ENCODE results near the gene PPFIA2. TPM values are rescaled to one million over a fixed set of nuclear protein-coding genes. Genes with fewer than 3 reads are reported as not detected.

PPFIA2 gene
- total RNA-seq, 1 experiment from 2014 or later, result not detected

GRCh38 chr12:81633127-81633526 lies 126.0 kb downstream of the PPFIA2 start:
- intact Hi-C loops (cut with micrococcal nuclease; ENCODE audit: unreplicated experiment), result no loop called here
- no peak overlapping the region for H3K4me3 ChIP-seq (ENCODE audit: low read depth in 2 of 2, low read length in 2 of 2)
- TF ChIP-seq POLR2AphosphoS5 (IDR thresholded peaks at IDR 0.05; ENCODE audit: low read depth, low read length) (no peak), SIN3A (IDR thresholded peaks at IDR 0.05; ENCODE audit: borderline replicate concordance, insufficient read depth, low read depth, low read length) (no peak), CTCF (IDR thresholded peaks at IDR 0.05) (no peak), TCF7L2 (IDR thresholded peaks at IDR 0.05; ENCODE audit: low read depth, low read length) (no peak), REST (IDR thresholded peaks at IDR 0.05; ENCODE audit: insufficient read depth in 1 of 2, low read depth in 2 of 2, low read length in 1 of 2) (no peak)
- no peaks in the 10 kb centered on the region for H3K4me1 ChIP-seq (ENCODE audit: control insufficient read depth, insufficient read depth, low read length)
- H3K27ac ChIP-seq (ENCODE audit: low read length), result no peak overlapping the region
- BruUV-seq (replicated peaks), result no TSS peak
- no peak for DNase-seq (ENCODE audit: low read depth, low spot score)
- ATAC-seq, result no peak
- H3K9me3 ChIP-seq (ENCODE audit: control insufficient read depth, insufficient read depth, low read depth, low read length), result no peaks in the 10 kb centered on the region
- in situ Hi-C loops (cut with HindIII; ENCODE audit: low pct_unique_long_range_greater_than_20kb, low sequenced_read_pairs), result no loop called here
- no peaks in the 10 kb centered on the region for H3K27me3 ChIP-seq (ENCODE audit: control insufficient read depth, insufficient read depth, low read length)
- CTCF ChIA-PET, result no interaction called here
- POLR2A ChIA-PET, result no interaction called here
- no peaks in the 10 kb centered on the region for H3K36me3 ChIP-seq (ENCODE audit: control insufficient read depth, insufficient read depth, low read length)

- no peak overlapping the region for H3K27ac ChIP-seq (ENCODE audit: low read length)
- H3K27me3 ChIP-seq (ENCODE audit: control insufficient read depth, insufficient read depth, low read length), result no peaks in the 10 kb centered on the region
- CTCF ChIA-PET, result interaction anchor here (0.6 to 0.7 kb wide), 4 partner anchors 23 to 1315 kb away, joined by 3 read pairs; no protein-coding TSS in a partner anchor
- POLR2A ChIA-PET, result no interaction called here
- no peaks in the 10 kb centered on the region for H3K4me1 ChIP-seq (ENCODE audit: control insufficient read depth, insufficient read depth, low read length)
- no peaks in the 10 kb centered on the region for H3K36me3 ChIP-seq (ENCODE audit: control insufficient read depth, insufficient read depth, low read length)
- in situ Hi-C loops (cut with HindIII; ENCODE audit: low pct_unique_long_range_greater_than_20kb, low sequenced_read_pairs) (no loop called here), intact Hi-C loops (cut with micrococcal nuclease; ENCODE audit: unreplicated experiment) (loop anchor here (1.0 kb wide), 2 partner anchors 176 to 359 kb away; no protein-coding TSS in a partner anchor)
- DNase-seq (ENCODE audit: low read depth, low spot score), result peak; percentile 24
- no peak overlapping the region for H3K4me3 ChIP-seq (ENCODE audit: low read depth in 2 of 2, low read length in 2 of 2)
- BruUV-seq (replicated peaks), result no TSS peak
- TF ChIP-seq CTCF (IDR thresholded peaks at IDR 0.05) (peak; percentile 65; the same call in 1 of the 2 replicates), REST (IDR thresholded peaks at IDR 0.05; ENCODE audit: insufficient read depth in 1 of 2, low read depth in 2 of 2, low read length in 1 of 2) (no peak), POLR2AphosphoS5 (IDR thresholded peaks at IDR 0.05; ENCODE audit: low read depth, low read length) (no peak), SIN3A (IDR thresholded peaks at IDR 0.05; ENCODE audit: borderline replicate concordance, insufficient read depth, low read depth, low read length) (no peak), TCF7L2 (IDR thresholded peaks at IDR 0.05; ENCODE audit: low read depth, low read length) (no peak)
- H3K9me3 ChIP-seq (ENCODE audit: control insufficient read depth, insufficient read depth, low read depth, low read length), result no peaks in the 10 kb centered on the region
- ATAC-seq, result no peak
Measured at GRCh38 chr12:81627336-81628189, 131.6 kb downstream of the PPFIA2 start.

Data from Panc1 (cell line).